ENCODE results near the gene SRGAP3. TPM values are rescaled to one million over a fixed set of nuclear protein-coding genes. Genes with fewer than 3 reads are reported as not detected.

SRGAP3 gene
- total RNA-seq, 1 donor from 2014 or later, result 7.1 TPM

GRCh38 chr3:9226326-9226725 lies 23.1 kb downstream of the SRGAP3 start:
- intact Hi-C loops (cut with micrococcal nuclease), result no loop called here

DNA sequence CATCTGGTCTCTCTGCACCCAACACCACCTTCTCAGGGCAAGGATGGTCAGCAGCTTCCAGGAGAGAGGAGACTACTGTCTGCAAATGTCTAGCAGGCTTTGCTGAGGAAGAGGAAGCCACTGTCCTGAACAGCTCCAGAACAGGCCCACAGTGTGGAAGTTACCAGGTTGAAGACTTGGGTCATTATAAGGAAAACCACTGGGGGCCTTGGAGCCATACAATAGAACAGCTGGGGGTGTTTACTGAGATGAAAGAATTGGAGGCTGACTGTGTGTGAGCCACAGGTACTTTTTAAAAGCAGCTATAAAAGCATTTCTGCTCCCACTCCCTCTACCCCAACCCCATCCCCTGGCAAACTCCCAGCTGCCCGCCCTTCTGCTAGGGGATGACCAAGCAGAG lies 24.2 kb downstream of the SRGAP3 start:
- intact Hi-C loops (cut with micrococcal nuclease), result loop anchor here (2.0 kb wide), 1 partner anchor 24 kb away; the partner anchor contains the start of gene SRGAP3

DNA sequence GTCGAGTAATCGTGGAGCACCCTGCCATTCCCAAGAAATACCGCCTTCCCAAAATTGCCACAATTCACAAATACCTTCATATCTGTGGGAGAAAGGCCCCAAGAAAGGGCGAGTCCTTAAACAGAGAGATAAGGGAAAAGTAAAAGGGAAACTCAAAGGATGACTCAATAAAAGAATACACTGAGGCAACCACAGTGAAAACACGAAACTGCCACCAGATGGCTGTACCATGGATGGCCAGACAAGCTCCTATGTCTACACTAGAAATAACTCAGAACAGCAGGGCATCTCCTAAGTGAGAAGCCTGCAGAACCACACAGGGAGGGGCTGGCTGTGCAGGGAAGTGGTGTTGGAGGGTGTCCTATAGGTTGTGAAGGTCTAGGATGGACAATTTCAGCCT lies 25.0 kb downstream of the SRGAP3 start:
- intact Hi-C loops (cut with micrococcal nuclease), result loop anchor here (1.0 to 5.0 kb wide), 3 partner anchors 24 to 78 kb away; partner anchors contain the start of gene SRGAP3

GRCh38 chr3:9223672-9224071 lies 25.8 kb downstream of the SRGAP3 start:
- intact Hi-C loops (cut with micrococcal nuclease), result loop anchor here (1.0 to 5.0 kb wide), 3 partner anchors 25 to 79 kb away; partner anchors contain the start of gene SRGAP3

DNA sequence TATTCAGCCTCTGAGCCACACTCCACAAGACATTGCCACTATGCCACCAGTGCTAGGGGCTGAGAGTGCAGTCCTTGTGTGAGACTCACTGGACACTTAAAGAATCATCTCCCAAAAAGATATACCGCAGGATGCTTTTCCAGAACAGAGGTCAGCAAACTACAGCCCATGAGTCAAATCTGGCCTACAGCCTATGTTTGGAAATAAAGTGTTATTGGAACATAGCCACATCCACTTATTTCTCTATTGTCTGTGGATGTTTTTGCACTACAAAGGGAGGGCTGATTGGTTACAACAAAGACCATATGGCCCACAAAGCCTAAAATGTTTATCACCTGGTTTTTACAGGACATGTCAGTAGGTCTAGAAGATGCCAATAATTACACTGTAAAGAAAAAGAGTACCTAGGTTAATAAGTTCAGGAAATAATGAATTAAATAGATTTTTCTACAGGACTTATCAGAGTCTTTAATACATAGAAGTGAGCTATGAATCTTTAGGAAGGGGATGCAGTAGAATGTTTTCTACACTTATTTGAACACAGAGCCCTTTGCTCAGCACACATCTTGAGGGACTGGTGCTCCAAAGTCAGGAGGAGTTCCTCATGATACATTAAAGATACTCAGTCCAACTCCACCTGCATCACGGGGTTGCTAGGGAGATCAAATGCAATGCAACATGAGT lies 26.3 kb downstream of the SRGAP3 start:
- intact Hi-C loops (cut with micrococcal nuclease), result loop anchor here (5.0 kb wide), 1 partner anchor 56 kb away; no protein-coding TSS in a partner anchor

DNA sequence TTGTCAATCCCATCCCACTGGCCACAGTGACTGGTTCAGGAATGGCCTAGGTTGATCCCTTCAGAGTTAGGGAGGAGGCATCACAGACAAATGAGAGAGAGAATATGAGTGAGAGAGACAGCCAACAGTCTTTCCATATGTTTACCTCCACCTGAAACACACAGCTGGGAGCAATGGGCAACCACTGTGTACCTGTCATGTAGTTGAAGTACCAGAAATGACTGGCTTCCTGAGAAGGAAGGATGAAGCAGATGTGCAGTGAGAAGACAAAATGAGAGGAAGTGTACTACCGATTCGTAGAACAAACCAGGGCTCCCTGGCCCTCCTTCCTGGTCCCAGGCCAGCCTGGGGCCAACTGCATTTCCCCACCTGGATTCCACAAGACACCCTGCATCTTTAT lies 27.4 kb downstream of the SRGAP3 start:
- intact Hi-C loops (cut with micrococcal nuclease), result loop anchor here (5.0 kb wide), 1 partner anchor 55 kb away; no protein-coding TSS in a partner anchor

- intact Hi-C loops (cut with micrococcal nuclease), result no loop called here
Measured at GRCh38 chr3:9218514-9218846, 31.0 kb downstream of the SRGAP3 start.

- intact Hi-C loops (cut with micrococcal nuclease), result no loop called here
Measured at GRCh38 chr3:9217784-9218513, 31.5 kb downstream of the SRGAP3 start.

DNA sequence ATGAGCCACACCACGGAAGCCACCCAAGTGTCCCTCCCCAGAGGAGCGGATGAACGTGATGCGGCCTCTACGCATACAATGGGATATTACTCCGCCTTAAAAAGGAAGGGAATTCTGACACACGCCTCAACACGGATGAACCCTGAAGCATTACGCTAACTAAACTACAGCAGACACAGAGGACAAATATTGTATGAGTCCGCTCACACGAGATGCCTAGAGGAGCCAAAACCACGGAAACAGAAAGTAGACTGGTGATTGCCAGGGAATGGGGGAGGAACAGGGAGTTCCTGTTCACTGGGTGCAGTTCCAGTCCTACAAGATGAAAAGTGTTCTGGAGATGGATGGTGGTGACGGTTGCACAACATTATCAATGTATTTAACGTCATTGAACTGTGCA lies 32.7 kb downstream of the SRGAP3 start:
- intact Hi-C loops (cut with micrococcal nuclease), result no loop called here

DNA sequence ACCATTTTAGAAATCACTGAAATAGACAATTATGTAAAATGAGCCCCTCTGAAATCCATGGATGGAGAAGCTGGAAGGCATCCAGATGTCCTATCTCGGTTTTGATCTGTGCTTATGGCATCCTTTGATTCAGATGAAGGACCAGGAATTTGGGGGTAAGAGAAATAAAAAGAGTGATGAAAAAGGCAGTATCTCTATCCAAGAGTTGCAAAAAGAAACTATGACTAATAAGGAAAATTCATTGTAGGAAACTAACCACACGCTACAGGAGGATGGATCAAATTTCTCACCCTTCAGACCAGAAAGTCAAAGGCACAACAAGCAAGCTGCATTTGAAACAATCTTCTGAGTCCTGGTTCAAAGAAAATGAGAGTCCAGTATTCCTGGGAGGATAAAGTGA lies 34.8 kb downstream of the SRGAP3 start:
- intact Hi-C loops (cut with micrococcal nuclease), result no loop called here

GRCh38 chr3:9214185-9214584 lies 35.3 kb downstream of the SRGAP3 start:
- intact Hi-C loops (cut with micrococcal nuclease), result no loop called here

DNA sequence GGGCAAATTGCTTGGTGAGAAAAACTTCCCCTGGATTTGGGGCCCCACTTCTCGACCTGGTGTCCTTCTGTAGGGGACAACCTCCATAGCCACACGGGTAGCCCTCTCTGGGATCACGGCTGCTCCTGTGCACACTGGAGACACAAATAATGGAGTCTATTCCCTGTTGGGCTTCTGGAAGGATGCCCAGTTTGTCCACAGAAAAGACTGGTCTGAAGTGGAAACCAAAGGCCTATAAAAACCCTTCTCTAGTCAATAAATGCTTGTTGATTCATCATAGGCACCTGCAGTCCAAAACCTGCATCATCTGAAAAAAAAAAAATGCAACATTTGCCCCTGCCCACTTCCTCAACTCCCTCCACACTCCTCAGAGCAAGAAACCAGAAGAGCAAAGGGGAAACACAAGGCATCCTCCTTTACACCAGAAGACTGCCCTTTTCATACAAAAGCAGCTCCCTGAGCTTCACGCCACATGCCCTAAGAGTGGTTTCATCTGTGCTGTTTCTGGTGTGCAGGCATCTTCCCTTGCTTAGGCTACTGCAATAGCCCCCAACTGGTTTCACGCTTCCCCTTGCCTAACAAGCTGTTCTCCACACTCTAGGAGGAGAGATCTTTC lies 36.3 kb downstream of the SRGAP3 start:
- intact Hi-C loops (cut with micrococcal nuclease), result no loop called here

DNA sequence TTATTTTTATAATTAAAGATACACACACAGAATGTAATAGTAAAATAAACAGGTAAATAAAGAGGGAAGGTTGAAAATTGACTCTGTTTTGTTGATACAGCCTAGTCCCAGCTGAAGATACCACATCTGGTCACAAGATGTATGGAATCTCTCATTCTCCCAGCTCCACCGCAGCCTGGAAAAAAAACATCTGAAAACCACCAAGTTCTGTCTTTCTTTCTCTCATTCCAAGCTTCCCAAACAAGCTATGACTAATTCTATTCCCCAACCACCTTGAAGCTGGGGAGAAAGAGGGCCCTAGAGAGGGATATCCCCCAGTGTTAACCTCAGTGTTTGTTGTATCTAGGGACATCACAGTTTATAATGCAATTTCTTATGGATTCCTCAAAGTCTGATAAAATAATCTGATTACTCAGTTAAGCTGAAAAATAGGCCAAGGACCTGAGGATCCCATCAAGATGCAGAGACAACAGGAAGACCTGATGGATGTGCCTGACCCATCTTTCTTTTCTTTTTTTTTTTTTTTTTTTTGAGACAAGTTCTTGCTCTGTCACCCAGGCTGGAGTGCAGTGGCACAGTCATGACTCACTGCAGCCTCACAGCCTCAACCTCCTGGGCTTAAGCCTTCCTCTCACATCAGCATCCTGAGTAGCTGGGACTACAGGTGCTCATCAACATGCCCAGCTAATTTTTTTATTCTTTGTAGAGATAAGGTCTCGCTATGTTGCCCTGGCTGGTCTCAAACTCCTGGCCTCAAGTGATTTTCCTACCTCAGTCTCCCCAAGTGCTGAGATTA lies 38.1 kb downstream of the SRGAP3 start:
- intact Hi-C loops (cut with micrococcal nuclease), result no loop called here

DNA sequence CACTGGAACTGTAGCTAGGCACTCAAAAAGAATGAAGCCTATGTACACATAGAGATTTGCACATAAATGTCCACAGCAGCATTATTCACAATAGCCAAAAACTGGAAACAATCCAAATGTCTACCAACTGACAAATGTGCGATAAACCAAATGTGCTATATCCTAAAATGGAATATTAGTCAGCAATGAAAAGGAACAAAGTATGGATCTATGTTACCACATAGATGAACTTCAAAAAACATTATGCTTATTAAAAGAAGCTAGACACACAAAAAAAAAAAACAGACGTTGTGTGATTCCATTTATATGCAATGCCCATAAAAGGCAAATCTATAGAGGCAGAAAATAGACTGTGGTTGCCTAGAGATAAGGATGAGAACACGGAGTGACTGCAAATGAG lies 39.7 kb downstream of the SRGAP3 start:
- intact Hi-C loops (cut with micrococcal nuclease), result no loop called here

GRCh38 chr3:9208605-9209152 lies 40.8 kb downstream of the SRGAP3 start:
- intact Hi-C loops (cut with micrococcal nuclease), result no loop called here

- intact Hi-C loops (cut with micrococcal nuclease), result no loop called here
Measured at GRCh38 chr3:9207116-9207763, 42.2 kb downstream of the SRGAP3 start.

DNA sequence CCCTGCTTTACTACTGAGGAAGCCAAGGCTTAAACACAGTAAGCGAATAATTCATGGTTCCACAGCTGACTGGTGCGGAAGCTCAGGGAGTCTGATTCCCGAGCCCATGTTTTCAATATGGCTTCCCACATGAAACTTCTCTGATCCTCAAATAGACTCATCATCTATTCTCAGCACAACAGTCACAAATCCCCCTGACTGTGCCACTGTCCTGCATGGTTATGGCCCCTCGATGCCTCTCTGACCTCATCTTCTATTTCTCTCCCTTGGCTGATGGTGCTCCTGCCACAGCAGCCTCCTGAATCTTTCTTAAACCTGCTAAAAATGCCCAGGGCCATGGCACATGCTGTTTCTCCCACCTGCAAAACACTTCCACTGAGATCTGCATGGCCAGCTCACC lies 43.2 kb downstream of the SRGAP3 start:
- intact Hi-C loops (cut with micrococcal nuclease), result no loop called here

GRCh38 chr3:9205345-9206143 lies 43.9 kb downstream of the SRGAP3 start:
- intact Hi-C loops (cut with micrococcal nuclease), result no loop called here

DNA sequence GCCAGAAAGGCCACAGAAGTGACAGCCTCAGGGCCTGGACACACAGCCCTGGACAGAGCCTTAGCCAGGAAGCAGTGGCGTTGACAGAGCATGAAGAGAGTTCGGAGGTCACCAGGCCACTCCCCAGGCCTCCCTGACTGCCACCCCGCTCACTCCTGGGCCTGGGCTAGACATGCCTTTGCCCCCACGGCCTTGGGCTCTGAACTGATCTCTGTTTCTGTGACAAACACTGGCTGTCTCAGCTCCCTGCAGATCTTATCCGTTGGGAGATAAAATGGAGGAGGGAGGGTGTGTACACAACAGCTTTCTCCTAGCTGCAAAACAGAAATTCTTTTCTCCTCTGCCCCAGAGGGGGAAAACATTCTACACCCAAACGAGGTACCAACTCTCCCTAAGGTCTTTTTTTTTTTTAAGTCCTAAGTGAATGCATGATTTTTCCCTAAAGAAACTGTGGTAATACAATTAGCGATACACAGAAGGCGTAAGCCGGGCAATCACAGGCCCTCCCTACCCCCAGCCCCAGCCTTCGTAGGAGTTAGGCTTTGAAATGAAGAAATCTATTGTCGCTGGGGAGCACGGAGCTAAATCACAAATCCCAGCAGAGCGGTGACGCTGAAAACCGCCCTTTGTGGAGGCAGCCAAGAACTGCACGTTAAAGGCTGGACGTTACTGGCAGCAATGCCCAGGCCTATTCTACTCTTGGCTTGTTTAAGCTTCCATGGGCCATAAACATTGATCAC lies 45.0 kb downstream of the SRGAP3 start:
- intact Hi-C loops (cut with micrococcal nuclease), result no loop called here
